ENCODE results near the gene U2AF2. TPM values are rescaled to one million over a fixed set of nuclear protein-coding genes. Genes with fewer than 3 reads are reported as not detected.

Gene U2AF2
- total RNA-seq, 1 experiment from 2014 or later = 321 TPM

DNA sequence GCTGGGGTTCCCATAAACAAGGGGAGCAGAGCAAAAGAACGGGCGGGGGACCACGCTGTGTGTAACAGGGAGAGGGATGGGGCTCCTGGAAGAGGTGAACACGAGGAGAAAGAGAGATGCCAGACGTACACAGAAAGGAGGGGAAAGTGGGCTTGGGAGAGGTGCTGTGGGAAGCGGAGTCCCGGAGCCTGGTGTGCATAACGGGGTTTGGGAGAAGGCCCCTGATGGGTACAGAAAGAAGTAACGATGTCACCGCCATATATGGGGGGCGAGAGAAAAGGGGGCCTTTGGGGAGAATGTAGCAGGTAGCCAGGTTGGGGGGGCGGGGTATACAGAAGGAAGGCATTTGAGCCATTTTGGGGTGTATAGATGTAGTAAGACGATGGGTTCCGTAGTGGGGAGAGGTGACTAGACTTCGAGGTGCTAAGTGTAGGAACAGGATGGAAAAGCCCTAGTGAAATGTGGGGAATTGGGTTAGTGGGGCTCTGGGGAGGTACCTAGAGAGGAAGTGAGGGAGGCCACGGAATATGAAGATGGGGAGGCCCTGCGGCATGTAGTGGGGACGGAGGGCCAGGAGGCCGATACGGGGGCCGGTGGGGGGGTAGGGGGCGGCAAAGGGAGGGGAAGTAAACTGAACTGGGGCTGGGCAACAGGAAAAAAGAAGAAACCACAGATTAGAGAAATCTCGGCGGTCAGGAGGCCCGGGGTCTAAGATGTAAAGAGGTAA is 13.2 kb upstream of the U2AF2 start:
- H3K9ac ChIP-seq (ENCODE audit: extremely low read depth, insufficient read length, low read length) = peak overlapping the region; percentile 61
- no peak overlapping the region for H2AFZ ChIP-seq (ENCODE audit: low read length)
- no peak overlapping the region for H4K8ac ChIP-seq (replicated peaks; ENCODE audit: insufficient read length, low read depth, low read length)
- H3K9me3 ChIP-seq (ENCODE audit: control insufficient read depth, low read depth, low read length) = no peaks in the 10 kb centered on the region
- no peak overlapping the region for H3K18ac ChIP-seq (ENCODE audit: insufficient read length, low read depth, low read length)
- no peak overlapping the region for H2BK12ac ChIP-seq (ENCODE audit: insufficient read length, low read depth, low read length)
- no peak for DNase-seq
- peaks cover 7% of the 10 kb centered on the region; the same call in 1 of the 2 replicates for H3K79me2 ChIP-seq (ENCODE audit: insufficient read depth, low read length)
- Mint-ChIP-seq H3K36me3 (ENCODE audit: insufficient read depth in 1 of 3, low read depth in 3 of 3) (peaks cover 24 to 34% (median 32%) of the 10 kb centered on the region in 3 experiments), H3K27me3 (ENCODE audit: low read depth) (peaks cover 3% of the 10 kb centered on the region; the same call in 1 of the 2 replicates), H3K27ac (peak overlapping the region; percentile 84 to 95 (median 91)), H3K4me3 (peak overlapping the region; percentile 97), H3K9me3 (peaks cover 0 to 4% of the 10 kb centered on the region in 2 experiments; a peak in 3 of 5 replicates), H3K4me1 (peaks cover 17 to 35% of the 10 kb centered on the region in 2 experiments)
- no peaks in the 10 kb centered on the region for H3K4me1 ChIP-seq (ENCODE audit: insufficient read depth, low read length)
- no peak overlapping the region for H4K91ac ChIP-seq (ENCODE audit: insufficient read length, low read depth, low read length)
- no peak for TF ChIP-seq CTCF (conservative IDR thresholded peaks at IDR 0.05)
- peaks cover 29% of the 10 kb centered on the region for H3K23me2 ChIP-seq (ENCODE audit: insufficient read length, low read depth, low read length, poor library complexity, severe bottlenecking)
- no peaks in the 10 kb centered on the region for H4K20me1 ChIP-seq (ENCODE audit: control insufficient read depth, insufficient read depth, insufficient read length)
- no peak overlapping the region for H2BK5ac ChIP-seq (ENCODE audit: insufficient read length, low read length)
- H3K27me3 ChIP-seq (ENCODE audit: insufficient read depth, low read length) = no peaks in the 10 kb centered on the region
- no peak overlapping the region for H3K27ac ChIP-seq (ENCODE audit: insufficient read length, low read depth, low read length)
- no peak overlapping the region for H2AK5ac ChIP-seq (ENCODE audit: insufficient read length, low read length)
- no peak overlapping the region for H4K5ac ChIP-seq (ENCODE audit: insufficient read length, low read depth, low read length)
- no peak overlapping the region for H3K23ac ChIP-seq (ENCODE audit: insufficient read length, low read depth, low read length)
- H3K79me1 ChIP-seq (ENCODE audit: insufficient read depth, low read depth, low read length, poor library complexity, severe bottlenecking) = peaks cover 3% of the 10 kb centered on the region
- no peak overlapping the region for H2BK20ac ChIP-seq (ENCODE audit: low read depth, low read length, poor library complexity, severe bottlenecking)
- WGBS (ENCODE audit: extremely low coverage, insufficient read length, low lambda C conversion rate) = no CpG with 5 or more reads among the region's 25 CpGs
- no peak overlapping the region for H3K56ac ChIP-seq (ENCODE audit: insufficient read length, low read depth, low read length)
- H3K4me2 ChIP-seq (ENCODE audit: insufficient read depth, insufficient read length, low read length) = peak overlapping the region; percentile 73
- no peak overlapping the region for H3T11ph ChIP-seq (ENCODE audit: low read length)
- H2BK120ac ChIP-seq (ENCODE audit: low read depth, low read length, poor library complexity, severe bottlenecking) = no peak overlapping the region
- H3K14ac ChIP-seq (ENCODE audit: insufficient read depth, low read length) = peak overlapping the region; percentile 46; the same call in 1 of the 2 replicates
- H2BK15ac ChIP-seq (ENCODE audit: low read depth, low read length) = no peak overlapping the region
- no peak overlapping the region for H3K4ac ChIP-seq (ENCODE audit: low read depth, low read length)
